Activated T-helper 1 cell treated with anti-CD3 and anti-CD28 coated beads, Interleukin-12 subunit alpha, Interleukin-12 subunit beta, Interleukin-2, Interleukin-4 antibody, amounts not matched to agents 30 ng/mL and 10 ng/mL and 1 ng/mL, durations not matched to agents 14 hours and 24 hours and 36 hours (primary cell): ENCODE data around the gene TRAF6. TPM values are rescaled to one million over a fixed set of nuclear protein-coding genes. Genes with fewer than 3 reads are reported as not detected.

Experiments
- DNase-seq: peaks from one replicate; pipeline ENCODE4 v3.0.0; 2021; ENCODE audit warnings: low spot score
- H3K27ac Mint-ChIP-seq: one replicate; pipeline ENCODE4 v1.8.0; 2021; ENCODE audit warnings: mild to moderate bottlenecking, mixed read lengths
- H3K27me3 Mint-ChIP-seq: one replicate; pipeline ENCODE4 v1.8.0; 2022; ENCODE audit warnings: mild to moderate bottlenecking, moderate library complexity, mixed read lengths; ENCODE audit not compliant: insufficient read depth
- H3K36me3 Mint-ChIP-seq: one replicate; pipeline ENCODE4 v1.8.0; 2021; ENCODE audit warnings: low read depth, mixed read lengths
- H3K4me1 Mint-ChIP-seq: one replicate; pipeline ENCODE4 v1.8.0; 2021; ENCODE audit warnings: low read depth, mixed read lengths
- H3K4me3 Mint-ChIP-seq: one replicate; pipeline ENCODE4 v1.8.0; 2021; ENCODE audit warnings: mild to moderate bottlenecking, moderate library complexity, mixed read lengths
- H3K9me3 Mint-ChIP-seq: one replicate; pipeline ENCODE4 v1.8.0; 2021; ENCODE audit warnings: mixed read lengths
- intact Hi-C: fragments of 100-400 bp; cut with micrococcal nuclease; formaldehyde crosslinking; loops from one replicate; pipeline ENCODE4 v1.15.1; 2024
- total RNA-seq: library from RNA; stranded (reverse); gene quantifications from 2 replicates; pipeline ENCODE4 v1.2.3, GENCODE V29; 2022

TRAF6 gene
- total RNA-seq, 1 donor from 2014 or later = 11.1 TPM

DNA sequence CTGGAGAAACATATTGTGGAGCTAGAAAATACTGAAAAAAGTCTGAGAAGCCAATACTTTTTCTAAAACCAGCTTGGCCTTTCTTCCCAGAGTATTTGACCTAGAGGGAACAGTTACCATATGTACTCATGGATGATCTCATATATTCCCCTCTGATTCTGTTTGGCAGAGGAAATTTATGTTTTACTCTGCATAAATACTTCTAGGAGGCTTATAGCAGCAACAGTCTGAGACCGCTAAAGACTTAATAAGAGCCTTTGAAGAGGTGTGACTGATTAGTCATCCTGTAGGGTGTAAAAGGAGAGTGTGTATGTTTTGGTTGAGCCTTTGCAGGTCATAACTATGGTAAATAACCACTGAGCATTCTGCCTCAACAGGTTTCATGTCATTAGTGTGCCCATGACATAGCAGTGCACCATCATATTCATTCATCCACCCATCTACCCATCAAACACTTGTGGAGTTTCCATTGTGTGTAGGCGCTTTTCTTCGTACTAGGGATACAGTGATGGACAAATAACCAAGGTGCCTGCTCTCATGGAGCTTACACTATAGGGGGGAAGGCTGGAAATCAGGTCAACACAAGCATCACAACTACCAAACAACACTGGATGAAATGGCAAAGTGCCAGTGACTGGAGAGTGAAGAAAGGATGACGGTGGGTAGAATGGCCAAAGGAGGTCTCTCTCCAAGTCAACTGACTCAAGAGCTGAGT lies 44.5 kb downstream of the TRAF6 start:
- H3K4me1 Mint-ChIP-seq = peaks cover 5% of the 10 kb centered on the region
- no peak overlapping the region for H3K4me3 Mint-ChIP-seq
- no peaks in the 10 kb centered on the region for H3K27me3 Mint-ChIP-seq
- DNase-seq = no peak
- H3K36me3 Mint-ChIP-seq = peaks cover 50% of the 10 kb centered on the region
- intact Hi-C loops = no loop called here
- H3K9me3 Mint-ChIP-seq = no peaks in the 10 kb centered on the region
- H3K27ac Mint-ChIP-seq = peak overlapping the region; percentile 6

DNA sequence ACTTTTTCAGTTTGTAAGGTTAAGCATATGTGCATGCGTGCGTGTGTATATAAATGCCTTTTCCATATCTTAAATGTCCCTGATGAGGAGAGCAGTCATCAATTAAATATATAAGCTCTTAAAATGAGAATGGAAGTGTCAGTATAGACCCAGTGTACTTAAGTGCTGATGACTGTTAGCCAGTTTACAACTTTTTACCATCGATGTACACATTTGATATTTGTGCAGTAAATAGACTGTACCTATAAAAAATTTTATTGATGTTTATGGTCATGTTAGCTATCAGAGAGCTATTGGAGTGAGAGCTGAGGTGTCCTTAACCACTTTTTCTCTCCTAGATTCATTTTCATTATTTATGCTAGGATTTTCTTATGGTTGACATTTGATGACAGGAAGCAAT lies 45.4 kb downstream of the TRAF6 start:
- no peaks in the 10 kb centered on the region for H3K27me3 Mint-ChIP-seq
- no peak overlapping the region for H3K4me3 Mint-ChIP-seq
- peaks cover 56% of the 10 kb centered on the region for H3K36me3 Mint-ChIP-seq
- H3K9me3 Mint-ChIP-seq = no peaks in the 10 kb centered on the region
- DNase-seq = no peak
- H3K27ac Mint-ChIP-seq = no peak overlapping the region
- H3K4me1 Mint-ChIP-seq = peaks cover 5% of the 10 kb centered on the region
- intact Hi-C loops = no loop called here

DNA sequence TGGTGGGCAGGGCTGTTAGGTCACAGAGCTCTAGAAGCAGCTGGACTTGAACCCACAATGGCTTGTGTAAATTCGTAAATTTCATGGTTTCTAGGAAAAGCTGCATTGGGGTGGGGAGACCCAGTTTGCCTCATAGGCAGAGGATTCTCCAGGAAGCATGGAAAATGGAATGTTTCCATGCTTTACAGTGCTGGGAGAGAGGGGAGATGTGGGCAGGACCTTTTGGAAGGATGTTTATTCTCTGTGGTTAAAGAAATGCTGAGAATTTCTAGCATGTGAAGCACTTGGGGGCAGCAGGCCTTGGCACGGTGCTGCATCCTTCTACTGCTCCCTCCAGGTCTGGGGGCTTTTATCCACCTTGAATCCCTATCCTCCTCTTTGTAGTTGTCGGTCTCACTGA lies 46.3 kb downstream of the TRAF6 start:
- intact Hi-C loops = no loop called here
- Mint-ChIP-seq H3K9me3 (no peaks in the 10 kb centered on the region), H3K27me3 (no peaks in the 10 kb centered on the region), H3K4me3 (no peak overlapping the region), H3K4me1 (peaks cover 5% of the 10 kb centered on the region), H3K36me3 (peaks cover 56% of the 10 kb centered on the region), H3K27ac (no peak overlapping the region)
- no peak for DNase-seq

DNA sequence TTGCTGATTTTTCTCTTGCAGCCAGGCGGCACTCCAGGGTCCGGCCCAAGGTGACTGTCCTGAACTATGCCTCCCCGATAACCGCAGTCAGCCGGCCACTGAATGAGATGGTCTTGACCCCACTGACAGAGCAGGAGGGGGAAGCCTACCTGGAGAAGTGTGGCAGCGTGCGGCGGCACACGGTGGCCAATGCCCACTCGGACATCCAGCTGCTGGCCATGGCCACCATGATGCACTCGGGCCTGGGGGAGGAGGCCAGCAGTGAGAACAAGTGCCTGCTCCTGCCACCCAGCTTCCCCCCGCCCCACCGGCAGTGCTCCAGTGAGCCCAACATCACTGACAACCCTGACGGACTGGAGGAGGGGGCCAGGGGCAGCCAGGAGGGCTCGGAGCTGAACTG lies 47.8 kb downstream of the TRAF6 start:
- intact Hi-C loops = no loop called here
- DNase-seq = no peak
- Mint-ChIP-seq H3K27me3 (no peaks in the 10 kb centered on the region), H3K4me1 (peaks cover 5% of the 10 kb centered on the region), H3K27ac (no peak overlapping the region), H3K36me3 (peaks cover 64% of the 10 kb centered on the region), H3K4me3 (no peak overlapping the region), H3K9me3 (no peaks in the 10 kb centered on the region)

DNA sequence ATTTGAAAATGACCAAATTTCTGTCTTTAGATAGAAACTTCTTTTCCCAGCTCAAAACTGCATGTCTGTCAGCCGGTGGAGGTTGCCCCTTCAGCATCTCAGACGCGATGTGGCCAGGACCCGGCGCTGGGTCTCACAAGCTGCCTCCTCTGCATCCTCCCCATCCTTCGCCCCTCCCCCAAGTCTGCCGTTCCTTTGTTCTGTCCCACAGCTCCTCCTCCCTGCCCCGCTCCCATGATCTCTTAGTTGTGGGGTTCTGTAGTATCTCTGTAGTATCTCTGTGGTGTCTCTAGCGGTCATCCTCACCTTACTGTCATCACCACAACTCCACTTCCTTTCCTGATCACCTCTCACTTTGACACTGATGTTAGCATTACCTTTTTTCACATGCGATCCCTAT lies 49.9 kb downstream of the TRAF6 start:
- DNase-seq = no peak
- peaks cover 60% of the 10 kb centered on the region for H3K36me3 Mint-ChIP-seq
- H3K27me3 Mint-ChIP-seq = no peaks in the 10 kb centered on the region
- no peak overlapping the region for H3K4me3 Mint-ChIP-seq
- intact Hi-C loops = no loop called here
- no peak overlapping the region for H3K27ac Mint-ChIP-seq
- H3K4me1 Mint-ChIP-seq = peaks cover 10% of the 10 kb centered on the region
- no peaks in the 10 kb centered on the region for H3K9me3 Mint-ChIP-seq

DNA sequence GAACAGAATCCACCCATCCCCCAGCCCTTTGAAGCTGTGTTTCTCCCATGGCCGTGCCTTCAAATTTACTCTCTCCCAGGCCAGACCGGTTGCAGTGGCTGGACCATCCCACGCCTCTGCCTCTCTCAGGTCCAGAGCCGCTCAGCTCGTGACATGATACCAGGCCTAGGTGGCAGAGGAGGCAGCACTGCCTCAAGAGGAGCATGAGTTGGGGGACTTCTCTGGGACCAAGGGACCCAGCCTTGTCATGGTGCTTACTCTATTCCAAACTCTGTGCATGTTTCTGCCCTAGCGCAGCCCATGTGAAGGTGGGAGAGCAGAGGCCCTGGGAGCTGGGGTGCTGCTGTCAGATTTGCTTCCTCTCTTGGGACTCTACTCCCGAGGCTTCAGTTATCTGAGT lies 51.0 kb downstream of the TRAF6 start:
- intact Hi-C loops = no loop called here

DNA sequence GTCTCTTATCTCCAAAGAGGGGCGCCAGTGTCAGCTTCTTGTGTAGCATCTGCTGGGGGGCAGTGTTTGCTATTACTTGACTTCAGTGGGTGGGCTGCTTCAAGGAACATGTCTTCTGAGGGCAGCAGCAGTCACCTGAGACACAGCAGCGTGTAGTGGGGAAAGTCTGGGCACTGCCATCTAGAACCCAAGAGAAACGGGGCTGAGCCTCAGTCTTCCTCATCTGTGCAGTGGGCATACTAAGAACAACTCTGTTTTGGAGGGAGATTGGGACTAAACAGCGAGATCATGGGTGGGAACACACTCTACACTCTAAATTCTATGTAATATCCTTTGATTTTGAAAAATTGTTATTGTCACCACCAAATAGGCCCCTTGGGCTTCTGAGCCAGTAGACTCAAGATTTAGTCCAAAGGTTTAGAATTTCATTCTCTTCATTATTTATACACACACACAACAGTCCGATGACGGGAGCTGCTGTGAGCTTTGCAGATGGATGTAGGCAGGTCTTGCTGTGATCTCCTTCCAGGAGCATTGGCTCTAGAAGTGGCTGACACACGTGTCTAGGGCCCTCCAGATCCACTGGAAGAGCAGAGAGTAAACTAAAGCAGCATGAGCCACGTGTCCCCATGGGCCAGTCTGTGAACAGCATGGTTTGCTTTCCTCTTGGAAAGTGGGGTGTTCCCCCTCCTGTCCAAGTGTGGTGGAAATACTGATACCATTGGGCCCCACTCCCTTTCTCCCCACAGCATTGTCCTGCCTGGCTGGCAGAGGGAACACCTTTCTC lies 51.8 kb downstream of the TRAF6 start:
- intact Hi-C loops = no loop called here
- Mint-ChIP-seq H3K9me3 (no peaks in the 10 kb centered on the region), H3K4me1 (peaks cover 12% of the 10 kb centered on the region), H3K27me3 (no peaks in the 10 kb centered on the region), H3K27ac (no peak overlapping the region), H3K36me3 (peaks cover 55% of the 10 kb centered on the region), H3K4me3 (no peak overlapping the region)
- DNase-seq = no peak

More for the DNA sequence above, 51.0 kb downstream of the TRAF6 start:
- H3K27me3 Mint-ChIP-seq = no peaks in the 10 kb centered on the region
- H3K36me3 Mint-ChIP-seq = peaks cover 55% of the 10 kb centered on the region
- no peak for DNase-seq
- H3K9me3 Mint-ChIP-seq = no peaks in the 10 kb centered on the region
- no peak overlapping the region for H3K4me3 Mint-ChIP-seq
- H3K4me1 Mint-ChIP-seq = peaks cover 5% of the 10 kb centered on the region
- H3K27ac Mint-ChIP-seq = no peak overlapping the region

DNA sequence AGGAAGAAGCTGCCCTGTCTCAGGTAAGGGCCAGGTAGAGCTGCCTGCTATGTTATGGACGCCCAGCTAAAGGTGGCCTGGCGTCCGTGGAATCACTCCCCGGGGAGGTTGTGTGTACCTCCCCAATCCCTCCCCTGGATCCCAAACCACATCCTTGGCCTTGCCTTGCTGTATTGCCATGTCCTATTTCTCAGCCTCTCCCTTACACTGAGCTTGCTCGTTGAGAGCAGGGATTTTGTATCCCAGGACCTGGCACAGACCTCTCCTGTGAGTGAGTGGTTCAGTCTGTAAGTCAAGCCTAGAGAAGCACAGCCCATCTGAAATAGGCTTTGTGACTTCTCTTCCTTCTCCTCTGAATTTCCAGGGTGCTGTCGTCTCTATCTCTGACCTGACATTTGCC lies 53.9 kb downstream of the TRAF6 start:
- intact Hi-C loops = no loop called here
- no peaks in the 10 kb centered on the region for H3K27me3 Mint-ChIP-seq
- DNase-seq = no peak
- H3K36me3 Mint-ChIP-seq = peaks cover 57% of the 10 kb centered on the region
- no peak overlapping the region for H3K4me3 Mint-ChIP-seq
- peaks cover 34% of the 10 kb centered on the region for H3K4me1 Mint-ChIP-seq
- H3K9me3 Mint-ChIP-seq = no peaks in the 10 kb centered on the region
- no peak overlapping the region for H3K27ac Mint-ChIP-seq

DNA sequence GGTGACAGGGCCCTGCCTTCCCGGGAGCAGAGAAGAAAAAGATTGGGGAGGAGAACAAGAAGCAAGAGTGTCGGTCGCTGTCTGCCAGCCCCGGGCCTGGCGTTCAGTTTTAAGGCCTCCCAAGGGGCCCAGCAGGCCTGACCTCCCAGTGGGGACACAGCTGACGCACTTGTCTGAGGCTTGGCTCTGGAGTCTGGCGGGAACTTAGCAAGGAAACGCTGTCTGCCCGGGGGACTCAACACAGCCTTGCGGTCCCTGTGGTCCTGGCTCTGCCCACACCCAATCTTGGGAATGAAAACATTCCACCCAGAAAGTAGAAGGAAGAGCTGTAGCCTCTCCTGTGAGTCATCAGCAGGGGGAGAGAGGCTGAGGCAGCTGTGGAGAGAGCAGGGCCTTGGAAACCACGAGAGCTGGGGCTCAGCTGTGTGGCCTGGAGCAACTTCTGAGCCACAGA lies 54.4 kb downstream of the TRAF6 start:
- no peak for DNase-seq
- Mint-ChIP-seq H3K4me3 (no peak overlapping the region), H3K27me3 (no peaks in the 10 kb centered on the region), H3K27ac (no peak overlapping the region), H3K36me3 (peaks cover 57% of the 10 kb centered on the region), H3K9me3 (no peaks in the 10 kb centered on the region), H3K4me1 (peaks cover 39% of the 10 kb centered on the region)
- intact Hi-C loops = no loop called here

DNA sequence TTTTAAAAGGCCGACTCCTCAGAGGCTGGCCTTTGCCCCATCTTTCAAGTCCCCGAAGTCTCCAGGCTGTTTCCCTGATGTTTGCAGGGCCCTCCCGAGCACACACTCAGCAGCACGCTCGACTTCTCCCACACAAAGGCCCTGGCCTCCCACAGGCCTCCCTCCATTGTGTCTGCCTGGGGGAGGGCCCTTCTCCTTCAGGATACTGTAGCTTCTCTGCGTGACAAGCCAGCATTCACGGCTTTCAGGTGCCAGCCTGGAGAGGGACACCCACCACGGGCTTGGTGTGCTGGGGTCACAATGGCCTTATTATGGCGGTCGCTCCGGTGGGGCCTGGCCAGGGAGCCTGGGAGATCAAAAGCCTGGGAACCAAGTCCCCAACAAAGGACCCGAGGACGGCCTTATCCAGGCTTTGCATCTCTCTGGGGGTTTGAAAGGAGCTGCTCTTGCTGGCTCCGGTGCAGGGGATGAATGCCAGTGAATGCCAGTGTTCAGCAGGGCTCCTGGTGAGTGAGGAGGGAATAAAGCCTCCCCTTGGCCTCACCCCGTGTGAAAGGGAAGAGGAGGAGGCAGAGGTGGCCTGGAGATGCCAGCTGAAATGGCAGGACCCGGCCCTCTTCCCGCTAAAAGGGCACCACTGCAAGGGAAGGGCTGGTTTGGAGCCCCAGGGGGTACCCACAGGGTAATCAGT lies 55.0 kb downstream of the TRAF6 start:
- no peaks in the 10 kb centered on the region for H3K27me3 Mint-ChIP-seq
- peaks cover 52% of the 10 kb centered on the region for H3K36me3 Mint-ChIP-seq
- no peak overlapping the region for H3K27ac Mint-ChIP-seq
- DNase-seq = no peak
- no peak overlapping the region for H3K4me3 Mint-ChIP-seq
- peaks cover 45% of the 10 kb centered on the region for H3K4me1 Mint-ChIP-seq
- intact Hi-C loops = no loop called here
- no peaks in the 10 kb centered on the region for H3K9me3 Mint-ChIP-seq

DNA sequence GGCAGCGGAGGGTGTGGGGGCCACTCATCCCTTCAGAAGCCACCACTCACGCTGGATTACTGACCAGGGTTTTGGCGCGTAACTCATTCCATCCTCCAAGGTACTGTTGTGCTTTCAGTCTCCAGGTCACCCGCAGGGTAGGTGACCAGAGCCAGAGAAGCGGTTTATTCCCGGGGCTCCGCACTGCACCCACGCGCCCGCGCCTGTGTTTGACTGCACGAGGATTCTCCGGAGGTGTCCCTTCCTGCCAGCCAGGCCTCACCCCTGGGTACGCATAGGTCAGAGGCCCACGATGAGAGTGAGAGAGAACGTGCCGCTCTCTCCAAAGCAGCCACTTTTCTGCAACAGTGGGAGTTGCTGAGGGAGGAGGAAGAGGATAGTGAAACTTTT lies 55.5 kb downstream of the TRAF6 start:
- Mint-ChIP-seq H3K4me1 (peaks cover 50% of the 10 kb centered on the region), H3K27ac (no peak overlapping the region), H3K9me3 (no peaks in the 10 kb centered on the region), H3K27me3 (no peaks in the 10 kb centered on the region), H3K4me3 (no peak overlapping the region), H3K36me3 (peaks cover 57% of the 10 kb centered on the region)
- DNase-seq = no peak
- intact Hi-C loops = no loop called here

DNA sequence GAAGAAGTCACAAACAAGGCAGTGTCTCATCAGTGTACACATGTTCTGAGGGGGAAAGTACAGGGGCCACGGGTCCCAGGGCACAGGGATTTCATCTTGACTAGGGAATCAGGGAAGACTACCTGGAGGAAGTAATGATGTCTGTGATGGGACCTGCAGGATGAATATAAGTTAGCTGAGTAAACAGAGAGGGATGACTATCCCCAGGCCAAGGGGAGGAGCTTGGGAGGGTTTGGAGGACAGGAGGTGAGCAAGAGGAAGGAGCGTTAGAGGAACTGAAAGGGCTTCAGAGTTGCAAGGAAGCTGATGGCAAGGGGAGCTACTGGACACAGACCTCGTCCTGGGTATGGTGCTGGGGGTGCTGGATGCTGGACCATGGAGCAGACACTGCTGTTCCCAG lies 56.4 kb downstream of the TRAF6 start:
- Mint-ChIP-seq H3K9me3 (no peaks in the 10 kb centered on the region), H3K27me3 (no peaks in the 10 kb centered on the region), H3K4me1 (peaks cover 54% of the 10 kb centered on the region), H3K4me3 (no peak overlapping the region), H3K36me3 (peaks cover 61% of the 10 kb centered on the region), H3K27ac (peak overlapping the region; percentile 9)
- intact Hi-C loops = loop anchor here (2.0 kb wide), 1 partner anchor 75 kb away; no protein-coding TSS in a partner anchor
- DNase-seq = no peak

DNA sequence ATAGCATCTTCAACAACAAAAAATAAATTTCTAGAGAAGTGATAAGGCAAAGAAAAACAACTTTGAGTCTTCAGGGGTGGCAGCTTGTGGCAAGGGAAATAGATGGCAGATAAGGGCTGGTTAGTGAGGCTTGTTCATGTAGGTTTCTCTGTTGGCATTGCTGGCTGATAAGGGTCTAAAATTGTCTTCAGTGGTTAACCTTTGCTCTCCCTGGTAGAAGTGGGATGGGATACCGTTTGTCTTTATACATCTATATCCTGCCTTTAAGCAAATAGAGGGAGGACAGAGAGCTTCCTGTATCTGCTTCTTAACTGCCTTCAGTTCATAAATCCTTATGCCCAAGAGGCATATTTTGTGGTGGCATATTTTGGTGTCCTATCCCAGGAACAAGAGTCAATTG lies 57.1 kb downstream of the TRAF6 start:
- Mint-ChIP-seq H3K36me3 (peaks cover 61% of the 10 kb centered on the region), H3K4me1 (peaks cover 54% of the 10 kb centered on the region), H3K27ac (peak overlapping the region; percentile 9), H3K27me3 (no peaks in the 10 kb centered on the region), H3K4me3 (no peak overlapping the region), H3K9me3 (no peaks in the 10 kb centered on the region)
- no peak for DNase-seq
- intact Hi-C loops = loop anchor here (2.0 kb wide), 1 partner anchor 74 kb away; no protein-coding TSS in a partner anchor
